IPS-18a (cell line): ENCODE measurements around the gene MOSPD2.

Experiments
- H3K27ac ChIP-seq: one replicate; pipeline ENCODE4 v1.5.1; 2013; ENCODE audit warnings: low read length
- H3K27me3 ChIP-seq: one replicate; pipeline ENCODE4 v1.6.1; 2013; ENCODE audit warnings: mild to moderate bottlenecking, low read length; ENCODE audit not compliant: control insufficient read depth, insufficient read depth
- H3K36me3 ChIP-seq: one replicate; pipeline ENCODE4 v1.6.1; 2013; ENCODE audit warnings: low read depth, low read length; ENCODE audit not compliant: control insufficient read depth
- H3K4me1 ChIP-seq: one replicate; pipeline ENCODE4 v1.6.1; 2013; ENCODE audit warnings: low read depth, low read length; ENCODE audit not compliant: control insufficient read depth
- H3K4me3 ChIP-seq: one replicate; pipeline ENCODE4 v1.5.1; 2013; ENCODE audit warnings: low read length
- H3K9ac ChIP-seq: one replicate; pipeline ENCODE4 v1.6.1; 2013; ENCODE audit warnings: mild to moderate bottlenecking, low read length, moderate library complexity
- H3K9me3 ChIP-seq: one replicate; pipeline ENCODE4 v1.6.1; 2013; ENCODE audit warnings: low read depth, low read length; ENCODE audit not compliant: control insufficient read depth

MOSPD2 gene

DNA sequence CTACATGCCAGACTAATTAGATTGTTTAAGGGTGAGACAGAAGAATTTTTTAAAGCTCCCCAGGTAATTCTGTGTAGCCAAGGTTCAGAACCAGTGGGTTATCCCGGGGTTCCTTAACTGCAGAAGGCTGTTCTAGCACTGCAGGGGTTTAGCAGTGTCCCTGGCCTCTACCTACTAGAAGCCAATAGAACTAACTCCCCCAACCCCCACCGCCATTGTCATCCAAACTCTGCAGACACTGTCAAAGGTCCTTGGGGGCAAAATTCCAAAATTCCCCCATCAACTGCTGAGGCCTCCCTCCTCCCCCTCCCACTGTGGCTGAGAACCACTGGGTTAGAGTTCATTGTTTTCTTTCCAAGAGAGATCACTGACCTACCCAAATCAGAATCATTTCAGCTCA is 66.4 kb downstream of the MOSPD2 start:
- no peak overlapping the region for H3K27ac ChIP-seq
- no peaks in the 10 kb centered on the region for H3K36me3 ChIP-seq
- no peaks in the 10 kb centered on the region for H3K27me3 ChIP-seq
- H3K9ac ChIP-seq, result no peak overlapping the region
- peaks cover 3% of the 10 kb centered on the region for H3K4me1 ChIP-seq
- H3K4me3 ChIP-seq, result no peak overlapping the region
- no peaks in the 10 kb centered on the region for H3K9me3 ChIP-seq

GRCh38 chrX:14941301-14941700 is 68.1 kb downstream of the MOSPD2 start:
- Histone ChIP-seq H3K9ac (no peak overlapping the region), H3K9me3 (no peaks in the 10 kb centered on the region), H3K36me3 (no peaks in the 10 kb centered on the region), H3K4me1 (peaks cover 3% of the 10 kb centered on the region), H3K27ac (no peak overlapping the region), H3K27me3 (no peaks in the 10 kb centered on the region), H3K4me3 (no peak overlapping the region)

- H3K27ac ChIP-seq, result no peak overlapping the region
- no peak overlapping the region for H3K4me3 ChIP-seq
- no peaks in the 10 kb centered on the region for H3K9me3 ChIP-seq
- no peaks in the 10 kb centered on the region for H3K27me3 ChIP-seq
- peaks cover 3% of the 10 kb centered on the region for H3K4me1 ChIP-seq
- H3K36me3 ChIP-seq, result no peaks in the 10 kb centered on the region
- no peak overlapping the region for H3K9ac ChIP-seq
Observed at GRCh38 chrX:14942341-14942740, 69.1 kb downstream of the MOSPD2 start.

DNA sequence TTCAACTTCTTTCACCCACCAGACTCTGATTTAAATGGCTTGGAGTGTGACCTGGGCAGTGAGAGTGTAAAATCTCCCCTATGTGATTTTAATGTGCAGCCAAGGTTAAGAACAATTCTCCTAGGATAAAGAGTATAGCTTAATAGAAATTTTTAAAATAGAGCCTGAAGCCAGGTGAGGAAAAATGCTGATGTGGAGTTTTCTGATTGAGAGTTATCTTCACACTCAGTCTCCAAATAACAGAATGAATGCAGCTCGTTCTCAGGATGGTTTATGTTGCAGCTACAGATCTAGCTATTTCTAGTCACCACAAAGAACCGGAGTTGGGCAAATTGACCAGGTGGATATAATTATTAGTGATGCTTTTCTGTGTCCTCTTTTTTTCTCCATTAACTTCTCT is 70.7 kb downstream of the MOSPD2 start:
- Histone ChIP-seq H3K4me3 (no peak overlapping the region), H3K27ac (no peak overlapping the region), H3K9me3 (no peaks in the 10 kb centered on the region), H3K36me3 (no peaks in the 10 kb centered on the region), H3K9ac (no peak overlapping the region), H3K4me1 (peaks cover 3% of the 10 kb centered on the region), H3K27me3 (no peaks in the 10 kb centered on the region)

- H3K9ac ChIP-seq, result no peak overlapping the region
- no peaks in the 10 kb centered on the region for H3K27me3 ChIP-seq
- no peak overlapping the region for H3K4me3 ChIP-seq
- no peaks in the 10 kb centered on the region for H3K36me3 ChIP-seq
- no peak overlapping the region for H3K27ac ChIP-seq
- H3K4me1 ChIP-seq, result no peaks in the 10 kb centered on the region
- H3K9me3 ChIP-seq, result no peaks in the 10 kb centered on the region
Observed at GRCh38 chrX:14946606-14947155, 73.5 kb downstream of the MOSPD2 start.

GRCh38 chrX:14948691-14949090 is 75.5 kb downstream of the MOSPD2 start:
- no peak overlapping the region for H3K27ac ChIP-seq
- no peaks in the 10 kb centered on the region for H3K27me3 ChIP-seq

GRCh38 chrX:14956813-14957582 is 83.8 kb downstream of the MOSPD2 start:
- H3K36me3 ChIP-seq, result no peaks in the 10 kb centered on the region
- H3K4me3 ChIP-seq, result no peak overlapping the region
- peaks cover 3% of the 10 kb centered on the region for H3K9me3 ChIP-seq
- no peaks in the 10 kb centered on the region for H3K4me1 ChIP-seq
- H3K9ac ChIP-seq, result no peak overlapping the region
- no peak overlapping the region for H3K27ac ChIP-seq
- H3K27me3 ChIP-seq, result no peaks in the 10 kb centered on the region

More at GRCh38 chrX:14948691-14949090, 75.5 kb downstream of the MOSPD2 start:
- no peak overlapping the region for H3K4me3 ChIP-seq
- H3K9ac ChIP-seq, result no peak overlapping the region
- no peaks in the 10 kb centered on the region for H3K9me3 ChIP-seq
- no peaks in the 10 kb centered on the region for H3K4me1 ChIP-seq
- no peaks in the 10 kb centered on the region for H3K36me3 ChIP-seq

DNA sequence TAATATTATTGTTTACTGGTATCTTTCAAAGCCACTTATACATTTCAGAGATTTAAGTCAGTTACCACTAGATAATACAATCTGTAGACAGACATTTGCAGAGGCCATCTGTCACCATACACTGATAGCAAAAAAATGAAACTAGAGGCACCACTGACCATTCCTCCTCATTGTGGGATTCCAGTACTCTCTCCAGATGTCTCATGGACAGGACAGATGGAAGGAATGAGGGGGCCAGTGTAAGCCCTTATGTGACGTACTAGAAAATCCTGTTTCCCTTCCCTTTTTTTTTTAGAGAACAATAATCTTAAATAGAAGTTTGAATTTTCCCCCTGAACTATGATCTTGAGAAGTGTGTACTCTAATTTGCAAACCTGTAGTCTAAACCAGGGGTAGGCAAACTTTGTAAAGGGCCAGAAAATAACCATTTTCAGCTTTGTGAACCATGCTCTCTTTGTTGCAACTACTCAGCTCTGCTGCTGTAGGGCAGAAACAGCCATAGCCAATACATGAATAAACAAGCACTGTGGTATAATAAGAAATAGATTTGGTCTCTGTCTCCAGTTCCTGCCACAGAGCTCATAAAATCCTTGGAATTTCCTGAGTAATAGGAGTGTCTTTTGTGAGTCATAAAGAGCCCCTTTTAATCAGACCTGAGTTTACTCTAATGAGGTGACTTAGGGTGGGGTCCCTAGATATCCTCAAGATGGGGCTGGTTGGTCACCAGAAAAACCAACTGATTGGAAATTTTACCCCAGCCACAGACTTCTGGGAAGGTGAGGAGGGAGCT is 90.4 kb downstream of the MOSPD2 start:
- H3K4me3 ChIP-seq, result no peak overlapping the region
- H3K27ac ChIP-seq, result no peak overlapping the region
- H3K4me1 ChIP-seq, result no peaks in the 10 kb centered on the region
- H3K27me3 ChIP-seq, result no peaks in the 10 kb centered on the region
- H3K9ac ChIP-seq, result no peak overlapping the region
- H3K36me3 ChIP-seq, result no peaks in the 10 kb centered on the region
- no peaks in the 10 kb centered on the region for H3K9me3 ChIP-seq

- Histone ChIP-seq H3K27me3 (no peaks in the 10 kb centered on the region), H3K27ac (no peak overlapping the region), H3K9me3 (no peaks in the 10 kb centered on the region), H3K9ac (no peak overlapping the region), H3K4me1 (no peaks in the 10 kb centered on the region), H3K4me3 (no peak overlapping the region), H3K36me3 (no peaks in the 10 kb centered on the region)
Observed at GRCh38 chrX:14964500-14964899, 91.3 kb downstream of the MOSPD2 start.
